GM18520 (cell line): ENCODE data around the gene CAMK4.
A peak's percentile ranks its signal among the peaks of the same experiment; 100 is the strongest.

ENCODE experiments used
- ATAC-seq: cut with Tn5 transposase; IDR thresholded peaks from one replicate; pipeline ENCODE4 v1.9.1; 2021; ENCODE audit not compliant: unreplicated experiment

The CAMK4 gene

DNA sequence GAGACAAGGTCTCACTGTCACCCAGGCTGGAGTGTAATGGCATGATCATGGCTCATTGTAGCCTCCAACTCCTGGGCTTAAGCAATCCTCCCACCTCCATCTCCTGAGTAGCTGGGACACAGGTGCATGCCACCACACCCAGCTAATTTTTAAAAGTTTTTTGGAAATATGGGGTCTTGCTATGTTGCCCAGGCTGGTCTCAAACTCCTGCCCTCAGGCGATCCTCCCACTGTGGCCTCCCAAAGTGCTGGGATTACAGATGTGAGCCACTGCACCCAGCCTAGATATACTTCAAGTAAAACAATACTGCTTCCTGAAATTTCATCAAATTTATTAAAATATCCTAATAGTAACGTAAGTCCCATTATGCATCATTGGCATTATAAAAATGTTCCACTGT lies 254.7 kb downstream of the CAMK4 start:
- no peak for ATAC-seq

DNA sequence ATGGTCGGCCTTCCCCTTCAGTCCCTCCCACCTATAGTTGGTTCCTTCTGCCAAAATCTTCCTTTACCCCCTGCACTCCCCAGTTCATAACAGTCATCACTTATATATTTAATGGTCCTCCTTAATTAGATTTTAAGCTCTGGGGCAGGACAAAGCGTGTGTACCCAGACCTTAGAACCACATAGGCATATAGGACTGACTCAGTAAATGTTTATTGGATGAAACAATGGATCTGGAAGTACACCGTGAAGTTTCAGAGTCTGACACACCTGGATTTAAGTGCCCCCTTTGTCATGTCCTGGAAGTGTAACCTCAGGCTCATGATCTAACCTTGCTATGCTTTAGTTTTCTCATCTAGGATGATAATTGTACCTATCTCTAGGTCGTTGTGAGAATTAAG lies 256.2 kb downstream of the CAMK4 start:
- ATAC-seq = no peak

DNA sequence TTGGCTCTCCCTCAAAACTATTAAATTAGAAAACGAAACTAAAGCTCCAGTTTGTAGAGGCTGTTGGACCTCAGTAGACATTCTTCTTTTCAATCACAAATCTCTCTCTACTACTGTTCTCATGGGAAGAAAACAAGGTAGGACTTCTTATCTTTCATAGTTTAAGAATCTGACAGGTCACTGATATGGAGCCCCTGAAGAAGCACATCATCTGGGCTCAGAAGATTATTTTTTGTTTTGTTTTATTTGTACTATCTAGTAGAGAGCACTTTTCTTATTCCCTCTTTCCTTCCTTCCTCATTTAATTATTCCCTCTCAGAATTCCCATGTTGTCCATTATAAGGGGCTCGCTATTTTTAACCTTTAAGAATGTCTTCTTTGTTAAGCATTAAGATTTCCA lies 261.9 kb downstream of the CAMK4 start:
- no peak for ATAC-seq

DNA sequence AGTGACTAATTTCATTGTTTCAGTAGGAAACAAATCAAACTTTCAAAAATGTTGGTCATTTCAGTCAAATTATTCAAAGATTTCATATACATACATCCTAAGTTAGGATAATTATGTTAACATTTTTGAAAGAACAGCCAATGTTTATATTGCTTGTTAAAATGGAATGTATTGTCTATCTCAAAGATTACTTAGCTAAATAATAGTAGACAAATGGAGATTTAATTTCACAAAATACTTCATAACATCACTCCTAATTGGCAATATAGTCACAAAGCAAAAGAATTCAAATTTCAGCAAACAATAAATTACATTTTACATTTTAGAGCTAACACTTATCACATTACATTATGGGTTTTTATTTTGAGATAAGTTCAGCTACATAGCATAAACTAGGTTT lies 262.7 kb downstream of the CAMK4 start:
- no peak for ATAC-seq

DNA sequence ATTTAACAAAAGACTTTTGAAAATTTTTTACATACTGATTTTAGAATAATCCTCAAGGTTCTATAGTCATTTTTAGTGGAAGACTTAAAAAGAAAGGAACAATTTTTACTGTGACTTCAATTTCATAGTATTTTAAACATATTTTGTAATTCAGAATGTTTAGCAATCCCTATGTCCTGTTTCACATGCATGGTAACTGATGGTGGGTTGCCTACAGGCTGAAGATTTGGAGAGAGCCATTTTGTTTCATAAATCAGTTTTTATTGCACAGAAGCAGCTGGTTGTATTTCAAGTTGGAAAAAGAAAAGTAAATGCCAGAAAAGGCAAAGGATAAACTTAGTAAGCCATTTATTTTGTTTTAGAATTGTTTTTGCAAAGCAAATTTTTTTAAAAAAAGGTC lies 264.2 kb downstream of the CAMK4 start:
- no peak for ATAC-seq

DNA sequence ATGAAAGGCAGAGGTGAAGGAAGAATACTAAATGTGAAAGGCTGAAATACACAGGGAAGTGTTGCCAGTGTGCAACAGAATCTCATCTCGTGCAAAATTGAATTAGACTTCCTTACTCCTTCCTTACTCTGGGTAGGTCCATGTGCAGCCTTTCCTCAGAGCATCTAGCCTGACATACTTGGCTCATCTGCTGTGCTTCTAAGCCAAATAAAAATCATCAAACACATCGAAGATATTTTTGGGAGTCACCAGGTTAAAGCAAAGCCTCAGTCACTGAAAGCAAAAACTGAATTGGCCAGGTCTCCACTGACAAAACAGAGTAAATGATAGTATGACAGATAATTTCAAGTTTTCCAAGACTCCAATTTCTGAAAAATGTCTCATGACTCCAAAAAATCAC lies 268.8 kb downstream of the CAMK4 start:
- no peak for ATAC-seq

DNA sequence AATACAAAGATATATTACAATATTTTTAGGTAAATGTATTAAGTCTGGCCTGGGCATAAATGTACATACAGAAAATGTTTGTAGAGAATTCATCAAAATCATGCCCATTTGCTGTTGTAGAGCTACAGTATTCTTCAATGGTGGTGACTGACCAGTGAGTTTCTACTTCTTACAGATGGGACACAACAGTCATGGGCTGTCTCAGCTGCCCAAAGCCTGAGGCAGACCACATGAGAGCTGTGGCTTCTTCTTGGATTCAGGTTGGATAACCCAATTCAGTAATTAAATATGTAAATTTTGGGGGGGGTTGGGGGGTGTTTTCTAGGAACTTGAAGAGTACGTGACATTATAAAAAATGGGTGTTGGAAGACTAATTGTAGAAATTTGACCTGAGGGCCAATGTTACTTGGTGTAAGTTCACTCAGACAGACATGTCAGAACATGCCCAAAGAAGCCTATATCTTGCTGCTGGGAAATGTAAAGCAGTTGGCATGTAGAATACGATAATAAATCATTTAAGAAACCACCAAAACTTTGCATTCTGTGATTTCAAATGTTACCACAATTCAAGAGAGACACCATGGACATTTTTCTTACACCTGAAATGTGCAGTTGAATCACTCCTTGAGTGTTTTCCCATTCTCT lies 270.3 kb downstream of the CAMK4 start:
- peak; percentile 49 for ATAC-seq

DNA sequence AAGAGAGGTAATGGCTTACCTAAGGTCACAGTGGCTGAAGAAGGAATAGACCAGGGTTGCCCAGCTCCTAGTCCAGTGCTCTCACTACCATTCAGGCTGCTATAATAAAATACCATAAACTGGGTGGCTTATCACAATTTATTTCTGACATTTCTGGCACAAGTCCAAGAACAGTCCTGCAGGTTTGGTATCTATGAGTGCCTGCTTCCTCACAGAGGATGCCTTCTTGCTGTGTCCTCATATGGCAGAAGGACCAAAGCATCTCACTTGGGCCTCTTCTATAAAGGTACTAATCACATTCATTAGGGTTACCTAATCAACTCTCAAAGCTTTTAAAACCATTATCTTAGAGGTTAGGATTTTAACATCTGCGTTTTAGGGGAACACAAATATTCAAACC lies 271.0 kb downstream of the CAMK4 start:
- no peak for ATAC-seq

DNA sequence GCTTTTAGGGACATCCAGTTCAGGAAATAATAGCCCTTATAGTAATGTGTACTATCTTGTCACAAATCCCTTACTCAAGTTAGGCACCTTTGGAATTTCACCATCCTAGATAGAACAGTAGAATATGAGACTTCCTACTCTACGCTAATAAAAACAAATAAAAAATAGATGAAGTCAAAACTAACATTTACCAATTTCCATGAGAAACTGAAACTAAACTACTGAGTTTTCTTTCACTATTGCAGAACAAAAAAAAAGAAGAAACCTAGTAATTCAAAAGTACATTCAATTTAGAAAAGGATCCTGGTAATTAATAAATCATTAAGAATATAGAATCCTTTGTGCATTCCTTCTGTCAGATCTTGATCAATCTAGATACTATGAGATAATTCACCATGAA lies 274.2 kb downstream of the CAMK4 start:
- no peak for ATAC-seq

DNA sequence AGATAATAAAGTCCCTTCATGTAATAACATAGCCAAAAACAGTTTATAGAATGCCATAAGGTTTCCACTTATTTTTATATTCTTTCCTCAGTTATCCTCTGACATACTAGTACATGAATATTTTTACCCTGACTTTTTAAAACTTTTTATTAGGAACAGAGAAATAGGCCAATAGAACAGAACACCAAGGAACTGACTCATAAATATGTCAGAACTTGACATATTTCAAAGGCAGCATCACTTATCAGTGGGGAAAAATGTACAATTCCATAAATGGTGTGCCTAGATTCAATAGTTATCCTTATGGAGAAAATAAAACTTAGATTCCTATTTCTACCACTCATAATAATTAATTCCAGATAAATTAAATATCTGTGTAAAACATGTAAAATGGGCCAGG lies 278.8 kb downstream of the CAMK4 start:
- ATAC-seq = no peak

DNA sequence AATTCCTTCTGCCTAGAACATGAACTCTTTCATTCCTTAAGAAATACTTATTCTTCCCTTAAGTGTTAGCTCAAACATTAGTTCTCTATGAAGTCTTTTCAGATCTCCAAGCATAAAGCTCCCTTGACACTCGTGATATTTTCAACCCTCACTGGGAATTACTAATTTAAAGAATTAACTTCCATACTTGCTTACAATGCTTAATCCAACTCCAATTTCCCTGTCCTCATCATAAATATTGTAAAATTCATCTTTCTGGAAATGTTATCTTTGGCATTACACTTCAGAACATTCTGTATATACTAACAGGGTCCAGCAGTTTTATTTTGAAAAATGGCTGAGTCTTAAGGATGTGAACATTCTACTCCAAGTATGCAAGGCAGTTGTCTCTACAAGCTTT lies 280.9 kb downstream of the CAMK4 start:
- no peak for ATAC-seq

DNA sequence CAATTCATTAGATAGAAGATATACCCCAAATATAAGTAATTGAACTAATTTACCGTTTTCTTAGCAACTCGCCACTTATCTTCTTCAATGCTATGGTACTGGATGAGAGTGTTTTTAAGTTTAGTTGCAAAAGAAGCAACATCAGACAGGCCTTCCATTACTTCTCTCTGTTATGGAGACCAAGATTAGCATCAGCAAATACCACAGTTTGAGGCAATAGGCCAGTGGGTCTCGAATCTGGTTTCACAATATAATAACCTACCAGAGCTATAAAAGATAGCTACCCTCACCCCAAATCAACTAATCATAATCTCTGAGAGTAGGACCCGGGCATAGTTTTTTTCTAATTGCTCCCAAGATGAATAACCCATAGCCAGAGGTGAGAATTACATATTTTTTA lies 283.1 kb downstream of the CAMK4 start:
- ATAC-seq = no peak

DNA sequence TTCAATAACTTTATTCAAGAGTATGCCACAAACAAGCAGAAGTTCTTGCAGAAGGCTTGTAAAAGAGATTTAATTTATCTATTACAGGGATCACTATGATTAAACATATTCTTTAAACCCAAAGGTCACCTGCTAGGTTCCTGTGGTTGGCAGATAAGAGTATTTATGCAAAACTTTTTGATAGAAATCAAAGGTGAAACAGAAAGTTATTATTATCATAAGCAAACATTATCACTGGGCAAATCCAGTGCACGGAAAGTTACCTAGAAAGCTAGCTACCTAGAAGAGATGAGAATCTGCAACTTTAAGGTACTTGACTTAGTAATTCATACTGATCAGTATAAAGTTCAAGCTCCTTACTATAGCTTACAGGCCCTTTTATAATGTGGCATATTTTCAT lies 284.9 kb downstream of the CAMK4 start:
- ATAC-seq = no peak

DNA sequence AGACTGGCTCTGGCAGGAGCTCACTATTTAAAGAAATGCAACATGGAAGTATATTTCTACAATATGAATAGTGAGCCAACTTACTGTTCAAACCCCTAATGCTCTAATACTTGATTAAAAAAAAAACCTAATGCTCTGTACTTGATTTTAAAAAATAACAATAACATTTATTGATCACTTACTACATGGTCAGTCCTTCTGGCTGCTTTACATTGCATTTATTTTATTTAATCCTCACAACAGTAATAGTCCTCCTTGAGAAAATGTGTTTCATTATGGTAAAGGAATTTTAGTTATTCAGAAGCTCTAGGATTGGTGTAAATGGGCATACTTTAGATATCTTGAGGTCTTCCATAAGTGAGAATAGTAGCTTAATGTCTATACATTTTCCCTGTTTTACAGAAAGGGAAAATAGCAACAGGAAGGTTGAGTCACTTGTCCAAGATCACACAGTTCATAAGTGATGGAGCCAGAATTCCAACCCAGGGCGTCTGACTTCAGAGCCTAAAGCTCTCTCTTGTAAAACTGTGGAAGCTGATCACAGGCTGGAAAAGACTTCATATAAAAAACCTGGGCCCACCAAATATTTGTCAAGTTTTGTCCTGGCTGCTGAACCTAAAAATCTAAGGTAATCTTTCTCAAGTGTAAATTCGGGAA lies 287.1 kb downstream of the CAMK4 start:
- no peak for ATAC-seq

DNA sequence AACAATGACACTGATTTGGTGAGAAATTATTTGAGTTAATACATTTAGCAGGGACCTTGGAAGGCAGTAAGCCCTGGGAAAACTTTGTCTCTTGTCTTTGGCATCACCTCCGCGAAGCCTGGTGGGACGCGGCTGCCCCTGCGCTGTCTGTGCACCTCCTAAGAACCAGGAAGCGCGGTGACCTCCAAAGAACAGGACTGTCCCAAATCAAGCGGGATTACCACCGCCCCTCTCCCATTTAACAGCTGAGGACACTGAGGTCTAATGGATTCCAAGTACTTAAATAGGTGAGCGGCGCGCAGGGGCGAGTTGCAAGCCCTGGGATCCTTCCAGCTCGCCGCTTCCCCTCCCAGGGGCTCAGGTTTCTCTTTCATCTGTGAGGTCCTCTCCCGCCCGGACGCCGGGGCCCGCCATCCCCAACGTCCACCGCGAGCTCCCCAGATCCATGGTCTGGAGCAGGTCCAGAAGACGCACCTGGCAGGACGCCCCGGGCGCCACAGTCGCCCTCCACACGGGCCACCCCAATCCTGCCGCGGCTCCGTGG lies 287.7 kb downstream of the CAMK4 start:
- no peak for ATAC-seq

DNA sequence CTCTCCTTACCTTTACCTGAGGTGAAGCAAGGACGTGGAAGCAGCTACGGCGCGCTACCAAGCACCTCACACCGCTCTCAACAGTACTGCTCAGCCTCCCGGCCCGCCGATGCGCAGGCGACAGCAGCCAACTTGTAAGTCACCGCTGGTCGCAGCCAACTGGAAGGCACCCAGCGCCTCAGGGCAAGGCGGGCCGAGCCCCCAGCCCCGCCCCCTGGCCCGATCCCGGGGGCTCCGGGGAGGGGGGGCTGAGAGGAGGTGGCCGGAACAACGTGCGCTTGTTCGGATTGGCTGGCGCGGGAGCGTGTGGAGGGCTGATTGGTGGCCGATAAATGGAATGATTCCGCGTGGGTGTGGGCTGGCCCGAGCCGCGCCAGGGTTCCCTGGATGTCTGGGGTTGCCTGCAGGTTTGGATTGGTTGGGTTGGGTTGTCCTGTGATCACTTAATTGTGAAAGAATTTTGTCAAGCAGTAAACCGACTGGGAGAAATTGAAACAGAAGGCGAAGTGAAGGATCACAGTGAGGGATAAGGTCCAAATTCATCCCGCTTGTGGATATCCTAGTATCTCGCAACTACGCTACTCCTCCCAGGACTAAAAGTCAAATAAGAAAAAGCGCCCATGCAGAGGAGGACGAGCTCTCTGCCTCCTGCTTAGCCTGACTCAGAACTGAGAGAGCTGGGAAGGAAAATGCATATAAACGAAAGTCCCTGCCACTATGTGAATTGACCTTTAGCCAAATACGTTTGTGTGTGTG lies 288.4 kb downstream of the CAMK4 start, which contains the start of gene STARD4:
Gene STARD4 (minus strand): TSS at position 161 of the 756 bp plus-strand sequence. CDS start 5,102 bp downstream, outside the sequence.
- peak; percentile 85 for ATAC-seq

DNA sequence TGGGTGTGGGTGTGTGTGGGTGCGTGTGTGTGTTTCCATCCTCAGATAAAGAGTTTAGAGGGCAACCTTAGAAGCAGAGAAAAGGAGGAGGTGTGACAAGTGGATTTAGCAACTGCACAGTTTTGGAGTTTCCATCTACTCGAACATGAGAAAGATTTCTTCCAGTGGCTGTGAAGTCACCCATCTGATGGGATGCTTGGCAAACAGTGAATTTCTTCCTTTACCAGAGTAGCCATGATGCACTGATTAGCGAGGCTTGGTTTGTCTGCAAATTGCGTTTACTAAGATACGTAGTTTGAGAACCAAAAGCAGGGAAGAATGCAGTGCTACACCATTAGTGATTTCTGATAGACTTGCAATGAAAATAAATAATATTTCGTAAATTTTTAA lies 288.9 kb downstream of the CAMK4 start:
- no peak for ATAC-seq

DNA sequence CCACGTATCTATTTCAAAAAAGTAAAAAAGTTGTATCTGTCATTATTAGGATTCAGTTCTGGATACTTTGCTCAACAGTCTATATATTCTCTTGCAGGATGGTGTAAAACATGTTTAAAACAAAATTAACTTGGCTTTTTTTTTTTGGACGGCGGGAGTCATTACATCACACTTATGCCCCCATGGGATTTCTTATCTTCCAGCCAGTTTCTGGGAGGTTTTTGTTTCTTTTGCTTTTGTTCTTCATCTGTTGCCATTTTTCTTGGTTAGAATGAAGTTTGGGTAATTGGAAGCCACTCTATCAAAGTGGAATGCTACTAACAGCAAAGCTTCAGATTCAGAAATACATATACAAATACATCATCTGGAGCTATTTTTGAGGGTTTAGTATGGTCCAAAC lies 289.9 kb downstream of the CAMK4 start:
- no peak for ATAC-seq

DNA sequence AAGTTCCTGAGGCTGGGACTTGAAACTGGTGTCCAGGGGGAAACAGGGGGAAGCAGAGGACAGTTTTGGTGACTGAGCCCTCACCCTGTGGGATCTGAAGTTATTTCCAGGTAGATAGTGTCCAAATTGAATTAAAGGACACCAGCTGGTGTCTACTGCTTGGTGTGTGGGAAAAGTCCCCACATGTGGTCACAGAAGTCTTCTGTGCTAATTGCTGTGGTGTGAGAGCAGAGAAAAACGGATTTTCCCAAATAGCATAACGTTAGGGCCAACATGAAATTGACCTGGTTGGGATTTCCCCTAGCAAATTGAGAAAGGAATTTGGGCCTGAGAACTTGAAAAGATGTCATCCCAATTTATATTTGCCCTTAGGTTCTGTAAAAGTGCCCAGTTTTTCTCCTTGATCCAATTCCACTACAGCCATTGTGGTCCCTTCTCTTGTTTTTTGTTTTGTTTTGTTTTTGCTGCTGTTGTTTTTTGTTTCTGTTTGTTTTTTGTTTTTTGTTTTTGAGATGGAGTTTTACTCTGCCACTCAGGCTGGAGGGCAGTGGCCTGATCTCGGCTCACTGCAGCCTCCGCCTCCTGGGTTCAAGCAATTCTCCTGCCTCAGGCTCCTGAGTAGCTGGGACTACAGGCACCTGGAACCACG lies 293.8 kb downstream of the CAMK4 start:
- ATAC-seq = no peak

DNA sequence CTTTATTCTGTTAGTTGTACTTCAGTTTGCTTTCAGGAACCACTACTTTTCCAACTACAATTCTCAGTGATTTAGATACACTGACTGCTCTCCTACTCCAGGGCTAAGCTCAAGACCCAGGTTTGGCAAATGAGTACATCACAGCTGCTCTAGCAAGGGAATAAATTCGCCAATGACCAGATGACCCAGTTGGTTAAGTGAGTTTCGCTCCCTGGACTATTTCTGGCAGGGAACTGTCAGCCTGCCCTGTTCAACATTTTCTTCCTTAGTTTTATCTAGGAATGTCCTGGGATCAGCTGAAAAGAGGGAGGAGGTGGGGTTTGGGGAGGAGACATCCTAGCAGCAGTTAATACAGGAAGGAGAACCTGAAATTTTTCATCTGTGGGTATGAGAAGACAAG lies 294.6 kb downstream of the CAMK4 start:
- ATAC-seq = no peak

DNA sequence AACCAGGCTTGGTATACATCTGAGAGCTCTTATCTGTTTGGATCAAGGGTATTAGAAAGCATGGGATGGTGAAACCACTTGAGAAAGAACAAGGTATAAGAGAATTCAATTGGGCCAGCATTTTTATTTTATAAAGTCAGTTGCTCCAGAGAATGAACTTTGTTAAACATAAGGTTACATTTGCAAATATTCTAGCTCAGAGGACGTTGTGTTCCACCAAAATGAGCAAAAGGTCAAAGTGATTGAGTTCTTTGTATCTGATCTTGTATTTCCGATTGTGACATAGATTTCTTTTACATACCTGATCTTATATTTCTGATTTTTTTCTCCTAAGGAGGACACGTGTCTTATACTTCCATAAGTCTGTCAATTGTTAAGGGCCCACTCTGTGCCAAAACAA lies 296.7 kb downstream of the CAMK4 start:
- no peak for ATAC-seq
